HCT116 (cell line): ENCODE data around the gene TMEM205. TPM values are rescaled to one million over a fixed set of nuclear protein-coding genes. Genes with fewer than 3 reads are reported as not detected.

Experiments used
- ATAC-seq: fragments of 200-7000 bp; cut with Tn5 transposase; 2 replicates; pipeline ENCODE4 v1.9.1; 2020; ENCODE audit warnings: mild to moderate bottlenecking, moderate library complexity
- BruUV-seq: library from RNA; stranded (reverse); fragments of 400-500 nt; replicated peaks from 2 replicates; lab custom pipeline; 2021; lab: Mats Ljungman, UMichigan
- CTCF ChIA-PET: fragments of 300-600 bp; sonication (Branson Sonifier 250); formaldehyde crosslinking; loops from one replicate; lab custom pipeline; 2021; ENCODE audit warnings: antibody characterized with exemption; lab: Charles Lee
- POLR2A ChIA-PET: fragments of 300-600, 350-600 bp; sonication (Branson Sonifier 250); formaldehyde crosslinking; loops from one replicate; lab custom pipeline; 2021; ENCODE audit warnings: antibody characterized with exemption; lab: Charles Lee
- RAD21 ChIA-PET, 2 experiments: fragments of 300-600 bp; sonication (Branson Sonifier 250); formaldehyde crosslinking; loops; one replicate each; lab custom pipeline; 2023; ENCODE audit warnings: low total read pairs in 2 of 2; ENCODE audit not compliant: uncharacterized antibody in 2 of 2, unreplicated experiment in 2 of 2, low non-redundant PET in 1 of 2; lab: Charles Lee
- DNase-seq: peaks from one replicate; pipeline ENCODE4 v3.0.0-alpha.2; 2010; ENCODE audit warnings: low read depth, low spot score
- H2AFZ ChIP-seq: fragments of 200-600 bp; shearing (Covaris generic), sonication (generic); 2 replicates; pipeline ENCODE4 v1.6.1; 2017; ENCODE audit warnings: low read depth, mixed run types, mixed read lengths, antibody characterized with exemption, low read length; ENCODE audit not compliant: poor library complexity, severe bottlenecking
- H3K27ac ChIP-seq: 2 replicates; pipeline ENCODE4 v1.5.1; 2012; ENCODE audit warnings: low read depth, low read length
- H3K27me3 ChIP-seq: fragments of 200-600 bp; sonication (generic); 2 replicates; pipeline ENCODE4 v1.6.1; 2016; ENCODE audit warnings: mixed run types, low read length, mixed read lengths; ENCODE audit not compliant: insufficient read depth
- H3K36me3 ChIP-seq, 2 experiments: fragments of 200-500 bp in 1 of 2; fragments of 200-600 bp in 1 of 2; sonication (Bioruptor generic) in 1 of 2; sonication (generic) in 1 of 2; 2 replicates each; pipeline versions ENCODE4 v1.5.1 to v1.6.1; 2014 to 2016; ENCODE audit warnings: low read length in 2 of 2, inconsistent platforms in 1 of 2, mixed read lengths in 1 of 2, mixed run types in 1 of 2; ENCODE audit not compliant: insufficient read depth in 2 of 2, control insufficient read depth in 1 of 2
- H3K4me1 ChIP-seq, 2 experiments: fragments of 200-600 bp in 1 of 2; sonication (generic) in 1 of 2; 2 replicates each; pipeline versions ENCODE4 v1.5.1 to v1.6.1; 2012 to 2017; ENCODE audit warnings: low read length in 2 of 2, inconsistent platforms in 1 of 2, mild to moderate bottlenecking in 1 of 2, mixed read lengths in 1 of 2, mixed run types in 1 of 2, moderate library complexity in 1 of 2; ENCODE audit not compliant: insufficient read depth in 2 of 2, control insufficient read depth in 1 of 2
- H3K4me2 ChIP-seq: fragments of 200-600 bp; sonication (generic); 2 replicates; pipeline ENCODE4 v1.6.1; 2017; ENCODE audit warnings: mixed run types, low read length, mixed read lengths
- H3K4me3 ChIP-seq, 2 experiments: fragments of 200-600 bp in 1 of 2; sonication (generic) in 1 of 2; replicated peaks in 1 of 2; 2 replicates each; pipeline ENCODE4 v1.5.1; 2011 to 2016; ENCODE audit warnings: low read length in 2 of 2, control low read depth in 1 of 2, low read depth in 1 of 2, mild to moderate bottlenecking in 1 of 2, mixed read lengths in 1 of 2, mixed run types in 1 of 2
- H3K79me2 ChIP-seq: fragments of 200-600 bp; sonication (generic); 2 replicates; pipeline ENCODE4 v1.6.1; 2017; ENCODE audit warnings: mild to moderate bottlenecking, mixed run types, low read length, moderate library complexity, mixed read lengths; ENCODE audit not compliant: insufficient read depth
- H3K9ac ChIP-seq: fragments of 200-600 bp; sonication (generic); 2 replicates; pipeline ENCODE4 v1.6.1; 2016; ENCODE audit warnings: low read length, mixed read lengths
- H3K9me2 ChIP-seq: fragments of 200-600 bp; sonication (generic), shearing (Covaris generic); 2 replicates; pipeline ENCODE4 v1.6.1; 2017; ENCODE audit warnings: mixed run types, mild to moderate bottlenecking, moderate library complexity; ENCODE audit not compliant: insufficient read depth
- H3K9me3 ChIP-seq, 2 experiments: fragments of 200-500 bp in 1 of 2; fragments of 200-600 bp in 1 of 2; sonication (Bioruptor generic) in 1 of 2; sonication (generic) in 1 of 2; 2 replicates each; pipeline ENCODE4 v1.6.1; 2014 to 2017; ENCODE audit warnings: low read length in 2 of 2, mixed read lengths in 2 of 2, inconsistent platforms in 1 of 2, low read depth in 1 of 2, mild to moderate bottlenecking in 1 of 2, mixed run types in 1 of 2, moderate library complexity in 1 of 2; ENCODE audit not compliant: control insufficient read depth in 1 of 2, insufficient read depth in 1 of 2
- H4K20me1 ChIP-seq: fragments of 200-600 bp; sonication (generic), shearing (Covaris generic); 2 replicates; pipeline ENCODE4 v1.6.1; 2017; ENCODE audit warnings: mixed run types, mild to moderate bottlenecking, moderate library complexity; ENCODE audit not compliant: insufficient read depth
- ATF3 ChIP-seq: IDR thresholded peaks from 2 replicates; pipeline ENCODE4 v1.6.1; 2012
- CBX3 ChIP-seq: IDR thresholded peaks from 2 replicates; pipeline ENCODE4 v1.6.1; 2012; ENCODE audit warnings: low read depth
- CEBPB ChIP-seq: IDR thresholded peaks from 2 replicates; pipeline ENCODE4 v1.6.1; 2012; ENCODE audit warnings: low read depth
- EGR1 ChIP-seq: IDR thresholded peaks from 2 replicates; pipeline ENCODE4 v1.6.1; 2012; ENCODE audit warnings: low read depth
- ELF1 ChIP-seq: IDR thresholded peaks from 2 replicates; pipeline ENCODE4 v1.6.1; 2012; ENCODE audit warnings: low read depth, borderline replicate concordance
- EZH2 ChIP-seq: fragments of 200-600 bp; sonication (generic); IDR thresholded peaks from 2 replicates; pipeline ENCODE4 v1.6.1; 2017; ENCODE audit warnings: antibody characterized with exemption, mixed run types
- FOSL1 ChIP-seq: IDR thresholded peaks from 2 replicates; pipeline ENCODE4 v1.6.1; 2012; ENCODE audit warnings: low read depth
- MAX ChIP-seq: IDR thresholded peaks from 2 replicates; pipeline ENCODE4 v1.6.1; 2012
- POLR2A ChIP-seq: IDR thresholded peaks from 2 replicates; pipeline ENCODE4 v1.7.0; 2011; ENCODE audit warnings: borderline replicate concordance; ENCODE audit not compliant: insufficient read depth, insufficient read length; ENCODE audit errors: extremely low read depth
- RAD21 ChIP-seq: IDR thresholded peaks from 2 replicates; pipeline ENCODE4 v1.6.1; 2012; ENCODE audit warnings: low read depth, mild to moderate bottlenecking
- SIN3A ChIP-seq: IDR thresholded peaks from 2 replicates; pipeline ENCODE4 v1.6.1; 2012; ENCODE audit warnings: low read depth
- SP1 ChIP-seq: IDR thresholded peaks from 2 replicates; pipeline ENCODE4 v1.6.1; 2012; ENCODE audit warnings: low read depth
- SRF ChIP-seq: IDR thresholded peaks from 2 replicates; pipeline ENCODE4 v1.6.1; 2012; ENCODE audit warnings: low read depth
- TCF7L2 ChIP-seq: IDR thresholded peaks from 2 replicates; pipeline ENCODE4 v1.7.0; 2011; ENCODE audit warnings: borderline replicate concordance, inconsistent platforms; ENCODE audit not compliant: insufficient read depth, insufficient read length; ENCODE audit errors: extremely low read depth
- YY1 ChIP-seq: IDR thresholded peaks from 2 replicates; pipeline ENCODE4 v1.6.1; 2011; ENCODE audit warnings: low read length, low read depth, moderate library complexity, mild to moderate bottlenecking; ENCODE audit not compliant: insufficient replicate concordance; ENCODE audit errors: extremely low read depth
- ZFX ChIP-seq: fragments of 450-650 bp; IDR thresholded peaks from 2 replicates; pipeline ENCODE4 v1.6.1; 2017
- ZNF274 ChIP-seq: fragments of 200-500 bp; sonication (Bioruptor generic); IDR thresholded peaks from 2 replicates; pipeline ENCODE4 v1.6.1; 2014; ENCODE audit warnings: mild to moderate bottlenecking, low read depth, low read length, inconsistent platforms
- intact Hi-C: fragments of 100-400 bp; cut with micrococcal nuclease; formaldehyde crosslinking; loops from 2 replicates; pipeline ENCODE4 v1.10.0; 2022
- total RNA-seq: library from RNA; stranded (reverse); gene quantifications from one replicate; pipeline ENCODE4 v1.2.1, GENCODE V29; 2021; ENCODE audit not compliant: unreplicated experiment
- TF ChIP-seq, protein P1 (sequence below): IDR thresholded peaks from 2 replicates; pipeline ENCODE4 v1.6.1; 2012; ENCODE audit warnings: low read depth
- TF ChIP-seq, protein P2 (sequence below): IDR thresholded peaks from 2 replicates; pipeline ENCODE4 v1.6.1; 2011; ENCODE audit warnings: mild to moderate bottlenecking, low read length, moderate library complexity; ENCODE audit not compliant: insufficient replicate concordance; ENCODE audit errors: extremely low read depth
- TF ChIP-seq, protein P3 (sequence below), 3 experiments: fragments of 200-600 bp in 1 of 3; sonication (generic) in 1 of 3; IDR thresholded peaks in 2 of 3; conservative IDR thresholded peaks in 1 of 3; 2 replicates each; pipeline ENCODE4 v1.5.1; 2012 to 2017; ENCODE audit warnings: low read depth in 2 of 3, low read length in 2 of 3, antibody characterized with exemption in 1 of 3, borderline replicate concordance in 1 of 3, control low read depth in 1 of 3, mild to moderate bottlenecking in 1 of 3, mixed read lengths in 1 of 3, mixed run types in 1 of 3, moderate library complexity in 1 of 3; ENCODE audit not compliant: insufficient read depth in 1 of 3

The TMEM205 gene
- total RNA-seq, 1 experiment from 2014 or later = 55.9 TPM

- no peaks in the 10 kb centered on the region for H3K79me2 ChIP-seq
- intact Hi-C loops = no loop called here
- no peaks in the 10 kb centered on the region for H3K9me2 ChIP-seq
- ChIA-PET POLR2A (interaction anchor here (1.2 kb wide), 1 partner anchor 9 kb away, joined by 4 read pairs; no protein-coding TSS in a partner anchor), CTCF (no interaction called here), RAD21 (no interaction called here)
- no peaks in the 10 kb centered on the region for H3K9me3 ChIP-seq
- H4K20me1 ChIP-seq = no peaks in the 10 kb centered on the region
- H3K27ac ChIP-seq = no peak overlapping the region
- H3K4me3 ChIP-seq = no peak overlapping the region
- BruUV-seq = no TSS peak
- no peak for DNase-seq
- H3K4me2 ChIP-seq = no peak overlapping the region
- peaks cover 5 to 9% of the 10 kb centered on the region in 2 experiments for H3K4me1 ChIP-seq
- no peak overlapping the region for H2AFZ ChIP-seq
- H3K27me3 ChIP-seq = no peaks in the 10 kb centered on the region
- no peak overlapping the region for H3K9ac ChIP-seq
- no peaks in the 10 kb centered on the region; a peak in 1 of 4 replicates for H3K36me3 ChIP-seq
- ATAC-seq = no peak
- TF ChIP-seq YY1 (no peak), FOSL1 (no peak), ELF1 (no peak), TCF7L2 (no peak), ATF3 (no peak), POLR2A (no peak), EZH2 (no peak), SP1 (no peak), CEBPB (no peak), SRF (no peak), ZFX (no peak), ZNF274 (no peak), SIN3A (no peak), CBX3 (no peak), MAX (no peak), RAD21 (no peak), EGR1 (no peak)
- TF ChIP-seq, protein P1, sequence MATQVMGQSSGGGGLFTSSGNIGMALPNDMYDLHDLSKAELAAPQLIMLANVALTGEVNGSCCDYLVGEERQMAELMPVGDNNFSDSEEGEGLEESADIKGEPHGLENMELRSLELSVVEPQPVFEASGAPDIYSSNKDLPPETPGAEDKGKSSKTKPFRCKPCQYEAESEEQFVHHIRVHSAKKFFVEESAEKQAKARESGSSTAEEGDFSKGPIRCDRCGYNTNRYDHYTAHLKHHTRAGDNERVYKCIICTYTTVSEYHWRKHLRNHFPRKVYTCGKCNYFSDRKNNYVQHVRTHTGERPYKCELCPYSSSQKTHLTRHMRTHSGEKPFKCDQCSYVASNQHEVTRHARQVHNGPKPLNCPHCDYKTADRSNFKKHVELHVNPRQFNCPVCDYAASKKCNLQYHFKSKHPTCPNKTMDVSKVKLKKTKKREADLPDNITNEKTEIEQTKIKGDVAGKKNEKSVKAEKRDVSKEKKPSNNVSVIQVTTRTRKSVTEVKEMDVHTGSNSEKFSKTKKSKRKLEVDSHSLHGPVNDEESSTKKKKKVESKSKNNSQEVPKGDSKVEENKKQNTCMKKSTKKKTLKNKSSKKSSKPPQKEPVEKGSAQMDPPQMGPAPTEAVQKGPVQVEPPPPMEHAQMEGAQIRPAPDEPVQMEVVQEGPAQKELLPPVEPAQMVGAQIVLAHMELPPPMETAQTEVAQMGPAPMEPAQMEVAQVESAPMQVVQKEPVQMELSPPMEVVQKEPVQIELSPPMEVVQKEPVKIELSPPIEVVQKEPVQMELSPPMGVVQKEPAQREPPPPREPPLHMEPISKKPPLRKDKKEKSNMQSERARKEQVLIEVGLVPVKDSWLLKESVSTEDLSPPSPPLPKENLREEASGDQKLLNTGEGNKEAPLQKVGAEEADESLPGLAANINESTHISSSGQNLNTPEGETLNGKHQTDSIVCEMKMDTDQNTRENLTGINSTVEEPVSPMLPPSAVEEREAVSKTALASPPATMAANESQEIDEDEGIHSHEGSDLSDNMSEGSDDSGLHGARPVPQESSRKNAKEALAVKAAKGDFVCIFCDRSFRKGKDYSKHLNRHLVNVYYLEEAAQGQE = no peak
- TF ChIP-seq, protein P2, sequence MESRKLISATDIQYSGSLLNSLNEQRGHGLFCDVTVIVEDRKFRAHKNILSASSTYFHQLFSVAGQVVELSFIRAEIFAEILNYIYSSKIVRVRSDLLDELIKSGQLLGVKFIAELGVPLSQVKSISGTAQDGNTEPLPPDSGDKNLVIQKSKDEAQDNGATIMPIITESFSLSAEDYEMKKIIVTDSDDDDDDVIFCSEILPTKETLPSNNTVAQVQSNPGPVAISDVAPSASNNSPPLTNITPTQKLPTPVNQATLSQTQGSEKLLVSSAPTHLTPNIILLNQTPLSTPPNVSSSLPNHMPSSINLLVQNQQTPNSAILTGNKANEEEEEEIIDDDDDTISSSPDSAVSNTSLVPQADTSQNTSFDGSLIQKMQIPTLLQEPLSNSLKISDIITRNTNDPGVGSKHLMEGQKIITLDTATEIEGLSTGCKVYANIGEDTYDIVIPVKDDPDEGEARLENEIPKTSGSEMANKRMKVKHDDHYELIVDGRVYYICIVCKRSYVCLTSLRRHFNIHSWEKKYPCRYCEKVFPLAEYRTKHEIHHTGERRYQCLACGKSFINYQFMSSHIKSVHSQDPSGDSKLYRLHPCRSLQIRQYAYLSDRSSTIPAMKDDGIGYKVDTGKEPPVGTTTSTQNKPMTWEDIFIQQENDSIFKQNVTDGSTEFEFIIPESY = no peak
- TF ChIP-seq, protein P3, sequence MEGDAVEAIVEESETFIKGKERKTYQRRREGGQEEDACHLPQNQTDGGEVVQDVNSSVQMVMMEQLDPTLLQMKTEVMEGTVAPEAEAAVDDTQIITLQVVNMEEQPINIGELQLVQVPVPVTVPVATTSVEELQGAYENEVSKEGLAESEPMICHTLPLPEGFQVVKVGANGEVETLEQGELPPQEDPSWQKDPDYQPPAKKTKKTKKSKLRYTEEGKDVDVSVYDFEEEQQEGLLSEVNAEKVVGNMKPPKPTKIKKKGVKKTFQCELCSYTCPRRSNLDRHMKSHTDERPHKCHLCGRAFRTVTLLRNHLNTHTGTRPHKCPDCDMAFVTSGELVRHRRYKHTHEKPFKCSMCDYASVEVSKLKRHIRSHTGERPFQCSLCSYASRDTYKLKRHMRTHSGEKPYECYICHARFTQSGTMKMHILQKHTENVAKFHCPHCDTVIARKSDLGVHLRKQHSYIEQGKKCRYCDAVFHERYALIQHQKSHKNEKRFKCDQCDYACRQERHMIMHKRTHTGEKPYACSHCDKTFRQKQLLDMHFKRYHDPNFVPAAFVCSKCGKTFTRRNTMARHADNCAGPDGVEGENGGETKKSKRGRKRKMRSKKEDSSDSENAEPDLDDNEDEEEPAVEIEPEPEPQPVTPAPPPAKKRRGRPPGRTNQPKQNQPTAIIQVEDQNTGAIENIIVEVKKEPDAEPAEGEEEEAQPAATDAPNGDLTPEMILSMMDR (IDR thresholded peaks at IDR 0.05 in 2 of 3, conservative IDR thresholded peaks at IDR 0.05 in 1 of 3; ENCODE audit: borderline replicate concordance in 1 of 3, insufficient read depth in 1 of 3, low read depth in 2 of 3, low read length in 2 of 3) = no peak
These were observed 19.6 kb upstream of the TMEM205 start for GRCh38 chr19:11365557-11366117.
